ENCODE data around the gene SRSF5. TPM values are rescaled to one million over a fixed set of nuclear protein-coding genes. Genes with fewer than 3 reads are reported as not detected.

The SRSF5 gene
- polyA plus RNA-seq, 3 donors: 410 to 554 (median 502) TPM

- Mint-ChIP-seq H3K27me3 (ENCODE audit: low read depth in 3 of 3) (peaks cover 0 to 3% (median 0%) of the 10 kb centered on the region in 3 donors), H3K36me3 (peaks cover 88 to 96% of the 10 kb centered on the region in 2 donors), H3K4me1 (peaks cover 17% of the 10 kb centered on the region), H3K9me3 (peaks cover 0 to 2% (median 0%) of the 10 kb centered on the region in 7 donors), H3K4me3 (no peak overlapping the region), H3K27ac (peak overlapping the region in 3 of 7 donors; percentile 12 to 79 (median 61))
- H3K27ac ChIP-seq (ENCODE audit: low read depth in 1 of 2, low read length in 2 of 2): no peak overlapping the region
- WGBS (ENCODE audit: insufficient coverage): 100% methylated on average over 1 of the region's 7 CpGs
- no peaks in the 10 kb centered on the region for H3K27me3 ChIP-seq (ENCODE audit: control insufficient read depth in 2 of 2, insufficient read depth in 2 of 2, low read length in 2 of 2)
- no peaks in the 10 kb centered on the region for H3K9me3 ChIP-seq (replicated peaks in 1 of 2; ENCODE audit: control insufficient read depth in 1 of 2, insufficient read depth in 1 of 2, low read length in 2 of 2)
- H3K9ac ChIP-seq (ENCODE audit: insufficient read depth, low read length, poor library complexity, severe bottlenecking): no peak overlapping the region
- H3K4me2 ChIP-seq (replicated peaks; ENCODE audit: extremely low read depth, low read length, poor library complexity, severe bottlenecking): no peak overlapping the region
- TF ChIP-seq CTCF (IDR thresholded peaks at IDR 0.05): no peak
- H3K36me3 ChIP-seq (replicated peaks in 1 of 2; ENCODE audit: control insufficient read depth in 1 of 2, insufficient read depth in 2 of 2, low read length in 2 of 2): peaks cover 95 to 100% of the 10 kb centered on the region in 2 donors
- peaks cover 100% of the 10 kb centered on the region for H4K20me1 ChIP-seq (ENCODE audit: insufficient read depth, low read length)
- H3K4me3 ChIP-seq (replicated peaks in 1 of 3; ENCODE audit: low read depth in 2 of 3, low read length in 3 of 3): no peak overlapping the region
- H3K79me2 ChIP-seq (ENCODE audit: insufficient read depth, low read length): peaks cover 73% of the 10 kb centered on the region
- peaks cover 2 to 10% of the 10 kb centered on the region in 2 donors for H3K4me1 ChIP-seq (ENCODE audit: control insufficient read depth in 1 of 2, insufficient read depth in 2 of 2, low read length in 2 of 2)
- intact Hi-C loops (cut with micrococcal nuclease): no loop called here
- DNase-seq: no peak
- no peak overlapping the region for H2AFZ ChIP-seq (ENCODE audit: insufficient read depth, low read depth, low read length, poor library complexity, severe bottlenecking)
These were observed 6.8 kb downstream of the SRSF5 start for GRCh38 chr14:69773571-69774276.

GRCh38 chr14:69775012-69775411 is 8.1 kb downstream of the SRSF5 start:
- H3K4me3 ChIP-seq (replicated peaks in 1 of 3; ENCODE audit: low read depth in 2 of 3, low read length in 3 of 3): no peak overlapping the region
- H3K27ac ChIP-seq (ENCODE audit: low read depth in 1 of 2, low read length in 2 of 2): no peak overlapping the region
- intact Hi-C loops (cut with micrococcal nuclease): no loop called here
- H3K4me1 ChIP-seq (ENCODE audit: control insufficient read depth in 1 of 2, insufficient read depth in 2 of 2, low read length in 2 of 2): no peaks in the 10 kb centered on the region
- H3K9ac ChIP-seq (ENCODE audit: insufficient read depth, low read length, poor library complexity, severe bottlenecking): no peak overlapping the region
- H3K27me3 Mint-ChIP-seq (ENCODE audit: low read depth in 3 of 3): peaks cover 0 to 3% (median 0%) of the 10 kb centered on the region in 3 donors
- peaks cover 0 to 2% (median 0%) of the 10 kb centered on the region in 7 donors for H3K9me3 Mint-ChIP-seq
- TF ChIP-seq CTCF (IDR thresholded peaks at IDR 0.05): no peak
- no peak for DNase-seq
- H3K4me3 Mint-ChIP-seq: no peak overlapping the region
- no peak overlapping the region for H3K4me2 ChIP-seq (replicated peaks; ENCODE audit: extremely low read depth, low read length, poor library complexity, severe bottlenecking)
- peaks cover 100% of the 10 kb centered on the region for H4K20me1 ChIP-seq (ENCODE audit: insufficient read depth, low read length)
- H3K27ac Mint-ChIP-seq: peak overlapping the region in 2 of 7 donors; percentile 30 to 32
- no peaks in the 10 kb centered on the region for H3K27me3 ChIP-seq (ENCODE audit: control insufficient read depth in 2 of 2, insufficient read depth in 2 of 2, low read length in 2 of 2)
- H3K36me3 ChIP-seq (replicated peaks in 1 of 2; ENCODE audit: control insufficient read depth in 1 of 2, insufficient read depth in 2 of 2, low read length in 2 of 2): peaks cover 88 to 100% of the 10 kb centered on the region in 2 donors
- peaks cover 60% of the 10 kb centered on the region for H3K79me2 ChIP-seq (ENCODE audit: insufficient read depth, low read length)
- no peak overlapping the region for H2AFZ ChIP-seq (ENCODE audit: insufficient read depth, low read depth, low read length, poor library complexity, severe bottlenecking)
- H3K36me3 Mint-ChIP-seq: peaks cover 81 to 94% of the 10 kb centered on the region in 2 donors
- H3K9me3 ChIP-seq (replicated peaks in 1 of 2; ENCODE audit: control insufficient read depth in 1 of 2, insufficient read depth in 1 of 2, low read length in 2 of 2): no peaks in the 10 kb centered on the region
- peaks cover 9% of the 10 kb centered on the region for H3K4me1 Mint-ChIP-seq
- 100% methylated on average over 1 of the region's 3 CpGs for WGBS (ENCODE audit: insufficient coverage)

Data from CD14-positive monocyte (primary cell).